GM13977 (cell line): ENCODE data around the gene SF1.

Source experiments
- DNase-seq: peaks from one replicate; pipeline ENCODE4 v3.0.0; 2012; ENCODE audit warnings: low spot score
- CTCF ChIP-seq: IDR thresholded peaks from 2 replicates; pipeline ENCODE4 v1.5.1; 2012; ENCODE audit warnings: mild to moderate bottlenecking, control low read depth; ENCODE audit not compliant: insufficient read depth; ENCODE audit errors: extremely low read depth, missing control alignments
- in situ Hi-C: fragments of 300-500 bp; cut with MboI; formaldehyde crosslinking; loops from one replicate; pipeline ENCODE4 v1.12.0; 2022; ENCODE audit warnings: low sequenced_read_pairs, low pct_unique_long_range_greater_than_20kb, mixed read lengths, inconsistent platforms; ENCODE audit not compliant: unreplicated experiment

The SF1 gene

GRCh38 chr11:64744544-64745188, 33.7 kb downstream of the SF1 start:
- DNase-seq: peak; percentile 87
- in situ Hi-C loops: no loop called here
- no peak for TF ChIP-seq CTCF

- DNase-seq: peak; percentile 83
- in situ Hi-C loops: no loop called here
- TF ChIP-seq CTCF: peak; percentile 85
Observed at GRCh38 chr11:64743591-64744543, 34.5 kb downstream of the SF1 start, which contains the start of gene RASGRP2. Gene RASGRP2 (minus strand): TSS chr11:64744142. CDS start chr11:64742866, 1,276 bp downstream.

GRCh38 chr11:64742889-64743590, 35.3 kb downstream of the SF1 start:
- in situ Hi-C loops: no loop called here
- peak; percentile 76 for TF ChIP-seq CTCF
- DNase-seq: peak; percentile 95

GRCh38 chr11:64742087-64742888, 36.1 kb downstream of the SF1 start:
- peak; percentile 76 for DNase-seq
- peak; percentile 12 for TF ChIP-seq CTCF

GRCh38 chr11:64741375-64742086, 36.8 kb downstream of the SF1 start:
- no peak for DNase-seq
- in situ Hi-C loops: no loop called here
- TF ChIP-seq CTCF: no peak

More at GRCh38 chr11:64742087-64742888, 36.1 kb downstream of the SF1 start:
- in situ Hi-C loops: no loop called here
